Prostate gland (tissue), 2 donors: Measurements from ENCODE around the gene PPP1R13B. TPM values are rescaled to one million over a fixed set of nuclear protein-coding genes. Genes with fewer than 3 reads are reported as not detected.

Source experiments
- DNase-seq: peaks from one replicate; pipeline ENCODE4 v3.0.0-alpha.2; 2019; ENCODE audit warnings: low spot score
- H3K27ac ChIP-seq, 2 donors: fragments of 200-600 bp; sonication (generic); 2 replicates each; pipeline ENCODE4 v1.5.1; 2017 to 2019
- H3K27me3 ChIP-seq: fragments of 200-600 bp; sonication (generic); replicated peaks from 2 replicates; pipeline ENCODE4 v1.5.1; 2019; ENCODE audit not compliant: insufficient read depth
- H3K36me3 ChIP-seq, 2 donors: fragments of 200-600 bp; sonication (generic); 1 replicate in 1 of 2; 2 replicates in 1 of 2; pipeline versions ENCODE4 v1.5.1 to v1.8.1; 2017 to 2019
- H3K4me1 ChIP-seq: fragments of 200-600 bp; sonication (generic); replicated peaks from 2 replicates; pipeline ENCODE4 v1.5.1; 2019
- H3K4me3 ChIP-seq, 2 donors: fragments of 200-600 bp; sonication (generic); 2 replicates each; pipeline ENCODE4 v1.5.1; 2017 to 2019
- H3K9me3 ChIP-seq: fragments of 200-600 bp; sonication (generic); 2 replicates; pipeline ENCODE4 v1.5.1; 2017
- POLR2A ChIP-seq: fragments of 450-650 bp; IDR thresholded peaks from one replicate; pipeline ENCODE4 v1.6.1; 2016; ENCODE audit warnings: antibody characterized with exemption, mild to moderate bottlenecking
- POLR2AphosphoS5 ChIP-seq: sonication (generic); formaldehyde crosslinking; IDR thresholded peaks from one replicate; pipeline ENCODE4 v1.6.1; 2017; ENCODE audit warnings: antibody characterized with exemption
- WGBS: methylation state at CpG from one replicate; pipeline ENCODE4 v1.1.5; 2018; 5-methylcytosine and 5-hydroxymethylcytosine counted together
- intact Hi-C: fragments of 100-400 bp; cut with DNase I; formaldehyde crosslinking; loops from one replicate; pipeline ENCODE4 v1.14.2; 2022
- total RNA-seq, 2 donors: library from RNA; depleted of rRNA; stranded (reverse); fragments of >200 nt; gene quantifications; one replicate each; pipeline ENCODE4 v1.1.0, GENCODE V29; 2016
- TF ChIP-seq, protein P1 (sequence below), 4 experiments: fragments of 200-600 bp in 2 of 4; fragments of 450-650 bp in 2 of 4; sonication (generic) in 2 of 4; IDR thresholded peaks; 1 replicate in 3 of 4; 2 replicates in 1 of 4; pipeline ENCODE4 v1.5.1; 2016 to 2019; ENCODE audit warnings: antibody characterized with exemption in 4 of 4, mild to moderate bottlenecking in 2 of 4, moderate library complexity in 2 of 4

The PPP1R13B gene
- total RNA-seq, 2 donors from 2014 or later, result 48.2 to 64.6 TPM

DNA sequence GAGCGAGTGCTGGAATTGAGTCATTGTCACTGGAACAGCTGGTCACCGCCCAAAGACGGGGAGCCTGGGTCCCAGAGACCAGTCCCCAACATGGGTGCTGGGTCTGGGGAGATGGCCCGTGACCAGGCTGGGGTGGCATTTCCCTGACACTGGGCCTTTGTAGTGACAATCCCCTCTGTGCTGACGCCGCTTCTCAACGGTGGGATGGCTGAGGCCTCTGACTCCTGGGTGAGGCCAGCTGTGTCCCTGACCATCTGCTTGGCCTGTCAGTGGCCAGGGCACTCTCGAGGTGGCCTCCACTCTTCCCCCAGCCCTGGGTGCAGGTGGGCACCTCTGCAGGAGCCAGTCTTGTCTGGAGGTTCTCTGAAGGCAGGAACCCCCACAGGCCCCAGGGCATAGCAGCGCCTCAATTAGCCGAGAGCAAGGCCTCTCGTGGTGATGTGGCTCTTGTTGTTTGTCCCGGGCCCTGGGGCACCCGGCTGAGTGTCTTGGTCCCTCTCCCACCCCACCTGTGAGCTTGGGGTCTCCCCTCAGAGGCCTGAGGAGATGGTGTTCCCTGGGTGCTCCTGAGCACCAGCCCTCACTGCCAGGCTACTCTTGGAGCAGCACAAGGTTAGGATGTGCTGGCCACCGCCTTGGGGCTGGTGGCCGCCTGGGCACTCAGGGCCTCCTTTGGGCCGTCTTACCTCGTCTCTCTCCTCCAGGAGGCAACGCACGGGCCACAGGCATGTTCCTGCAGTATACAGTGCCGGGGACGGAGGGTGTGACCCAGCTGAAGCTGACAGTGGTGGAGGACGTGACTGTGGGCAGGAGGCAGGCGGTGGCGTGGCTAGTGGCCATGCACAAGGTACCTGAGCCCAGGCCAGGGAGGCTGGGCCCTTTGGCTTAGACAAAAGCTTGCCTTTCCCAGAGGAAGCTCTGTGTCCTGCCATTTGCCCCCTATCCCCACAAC, 115.2 kb downstream of the PPP1R13B start:
- Histone ChIP-seq H3K4me1 (peaks cover 63% of the 10 kb centered on the region), H3K27me3 (no peaks in the 10 kb centered on the region), H3K4me3 (no peak overlapping the region), H3K9me3 (no peaks in the 10 kb centered on the region), H3K36me3 (no peaks in the 10 kb centered on the region), H3K27ac (peak overlapping the region; percentile 50 to 88)
- TF ChIP-seq, protein P1, sequence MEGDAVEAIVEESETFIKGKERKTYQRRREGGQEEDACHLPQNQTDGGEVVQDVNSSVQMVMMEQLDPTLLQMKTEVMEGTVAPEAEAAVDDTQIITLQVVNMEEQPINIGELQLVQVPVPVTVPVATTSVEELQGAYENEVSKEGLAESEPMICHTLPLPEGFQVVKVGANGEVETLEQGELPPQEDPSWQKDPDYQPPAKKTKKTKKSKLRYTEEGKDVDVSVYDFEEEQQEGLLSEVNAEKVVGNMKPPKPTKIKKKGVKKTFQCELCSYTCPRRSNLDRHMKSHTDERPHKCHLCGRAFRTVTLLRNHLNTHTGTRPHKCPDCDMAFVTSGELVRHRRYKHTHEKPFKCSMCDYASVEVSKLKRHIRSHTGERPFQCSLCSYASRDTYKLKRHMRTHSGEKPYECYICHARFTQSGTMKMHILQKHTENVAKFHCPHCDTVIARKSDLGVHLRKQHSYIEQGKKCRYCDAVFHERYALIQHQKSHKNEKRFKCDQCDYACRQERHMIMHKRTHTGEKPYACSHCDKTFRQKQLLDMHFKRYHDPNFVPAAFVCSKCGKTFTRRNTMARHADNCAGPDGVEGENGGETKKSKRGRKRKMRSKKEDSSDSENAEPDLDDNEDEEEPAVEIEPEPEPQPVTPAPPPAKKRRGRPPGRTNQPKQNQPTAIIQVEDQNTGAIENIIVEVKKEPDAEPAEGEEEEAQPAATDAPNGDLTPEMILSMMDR (IDR thresholded peaks at IDR 0.05), result no peak
- no peak for TF ChIP-seq POLR2A
- TF ChIP-seq POLR2AphosphoS5, result no peak
- 92% methylated on average over 24 of the region's 24 CpGs for WGBS
- intact Hi-C loops, result no loop called here
- no peak for DNase-seq

DNA sequence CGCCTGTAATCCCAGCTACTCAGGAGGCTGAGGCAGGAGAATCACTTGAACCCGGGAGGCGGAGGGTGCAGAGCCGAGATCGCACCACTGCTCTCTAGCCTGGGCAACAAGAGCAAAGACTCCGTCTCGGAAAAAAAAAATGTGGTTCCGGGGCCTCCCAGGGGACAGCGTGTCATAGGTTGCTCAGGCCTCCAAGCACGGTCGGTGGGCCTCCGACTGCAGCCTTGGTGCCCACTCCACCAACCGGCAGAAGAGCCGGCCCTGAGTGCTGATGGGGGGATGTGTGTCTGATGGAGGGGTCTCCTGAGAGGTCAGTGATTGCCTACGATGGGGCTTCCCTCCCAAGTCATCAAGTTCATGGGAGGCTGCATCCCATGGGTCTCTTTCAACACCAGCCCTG, 115.9 kb downstream of the PPP1R13B start:
- TF ChIP-seq, protein P1 (IDR thresholded peaks at IDR 0.05), result no peak
- TF ChIP-seq POLR2A (no peak), POLR2AphosphoS5 (no peak)
- no peaks in the 10 kb centered on the region for H3K36me3 ChIP-seq

DNA sequence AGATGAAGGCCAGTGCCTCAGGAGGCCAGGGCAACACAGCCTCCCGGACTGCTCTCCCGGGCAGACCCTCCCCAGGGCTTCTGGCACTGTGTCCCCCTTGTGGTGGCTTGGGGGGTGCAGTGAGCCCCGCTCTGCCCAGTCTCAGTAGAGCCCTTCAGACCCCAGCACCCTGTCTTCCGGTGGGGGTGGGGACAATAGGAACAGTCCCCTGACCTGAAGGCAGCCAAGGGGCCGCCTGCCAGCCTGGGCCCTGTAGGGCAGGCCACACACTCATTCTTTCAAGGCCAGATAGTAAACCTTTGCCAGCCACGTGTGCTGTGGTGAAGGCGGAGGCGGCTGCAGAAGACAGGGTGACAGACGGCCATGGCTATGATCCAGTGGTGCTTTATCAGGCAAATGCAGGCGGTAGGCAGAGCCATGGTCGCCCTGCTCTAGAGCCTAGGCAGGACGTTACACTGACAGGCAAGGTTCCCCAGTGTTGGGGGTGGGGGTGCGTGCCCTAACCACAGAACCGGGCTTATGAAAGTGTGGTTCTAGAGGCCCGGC, 116.8 kb downstream of the PPP1R13B start:
- Histone ChIP-seq H3K36me3 (no peaks in the 10 kb centered on the region), H3K27ac (peak overlapping the region; percentile 88), H3K9me3 (no peaks in the 10 kb centered on the region), H3K27me3 (no peaks in the 10 kb centered on the region), H3K4me3 (no peak overlapping the region), H3K4me1 (peaks cover 49% of the 10 kb centered on the region)
- intact Hi-C loops, result no loop called here
- WGBS, result 22% methylated on average over 13 of the region's 15 CpGs
- TF ChIP-seq POLR2A (no peak), POLR2AphosphoS5 (peak; percentile 72)
- TF ChIP-seq, protein P1 (IDR thresholded peaks at IDR 0.05), result peak in 2 of 4 experiments; percentile 14 to 29
- peak; percentile 72 for DNase-seq

More for the DNA sequence above, 115.9 kb downstream of the PPP1R13B start:
- intact Hi-C loops, result no loop called here
- Histone ChIP-seq H3K27ac (peak overlapping the region; percentile 50 to 88), H3K9me3 (no peaks in the 10 kb centered on the region), H3K4me3 (no peak overlapping the region), H3K4me1 (peaks cover 58% of the 10 kb centered on the region), H3K27me3 (no peaks in the 10 kb centered on the region)
- no peak for DNase-seq
- 91% methylated on average over 15 of the region's 15 CpGs for WGBS

DNA sequence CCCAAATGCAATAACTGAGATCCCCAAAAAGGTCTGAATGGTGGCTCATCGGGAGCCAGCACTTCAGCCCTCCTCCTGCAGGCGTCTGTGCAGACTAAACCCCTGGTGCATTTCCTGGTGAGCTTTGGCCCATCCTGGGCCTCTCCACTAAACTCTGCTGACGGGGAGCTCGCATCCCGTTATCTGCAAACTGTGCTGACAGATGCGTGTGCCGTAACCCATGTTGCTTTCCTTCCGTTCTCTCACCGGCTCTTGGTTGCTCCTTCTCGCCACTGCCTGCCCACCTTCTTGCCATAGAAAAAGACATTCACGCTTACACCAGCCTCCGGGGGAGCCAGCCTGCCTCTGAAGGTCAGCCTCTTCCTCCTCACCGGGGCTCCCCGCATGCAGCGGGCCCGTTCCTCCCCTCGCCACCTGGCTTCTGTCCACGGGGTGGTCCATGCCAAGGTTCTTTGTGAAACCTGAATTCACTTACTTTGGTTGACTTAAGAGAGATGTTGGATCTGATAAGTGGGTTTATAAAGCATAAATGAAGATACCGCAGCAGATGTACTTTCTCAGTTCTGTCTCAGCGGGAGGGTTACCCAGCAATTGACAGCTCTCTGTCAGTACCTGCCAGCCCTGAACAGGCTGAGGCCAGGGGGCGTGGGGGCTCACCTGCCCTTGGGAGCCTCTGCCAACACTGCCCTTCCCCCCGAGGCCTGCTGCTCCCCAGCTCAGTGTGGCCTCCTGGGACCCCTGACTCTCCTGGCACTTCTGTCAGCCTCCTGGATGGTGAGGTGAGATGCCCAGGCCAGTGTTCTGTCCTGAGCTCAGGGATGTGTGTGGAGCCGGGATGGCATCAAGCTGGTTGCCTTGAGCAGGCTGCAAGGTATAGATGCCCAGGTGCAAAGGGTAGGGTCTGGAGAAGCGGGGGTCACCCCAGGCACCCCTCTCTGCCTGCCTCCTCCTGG, 117.6 kb downstream of the PPP1R13B start:
- 30% methylated on average over 23 of the region's 24 CpGs for WGBS
- DNase-seq, result no peak
- H3K4me1 ChIP-seq, result peaks cover 42% of the 10 kb centered on the region
- no peak for TF ChIP-seq POLR2A
- TF ChIP-seq, protein P1 (IDR thresholded peaks at IDR 0.05), result no peak
- no peak for TF ChIP-seq POLR2AphosphoS5
- no peaks in the 10 kb centered on the region for H3K36me3 ChIP-seq
- no peaks in the 10 kb centered on the region for H3K27me3 ChIP-seq
- peak overlapping the region; percentile 88 for H3K27ac ChIP-seq
- H3K4me3 ChIP-seq, result peak overlapping the region in 1 of 2 donors; percentile 5
- no peaks in the 10 kb centered on the region for H3K9me3 ChIP-seq
- intact Hi-C loops, result no loop called here
